ENCODE data around the gene PCDHAC2. TPM values are rescaled to one million over a fixed set of nuclear protein-coding genes. Genes with fewer than 3 reads are reported as not detected.

The PCDHAC2 gene
- total RNA-seq, 1 donor from 2014 or later: 12.4 TPM

DNA sequence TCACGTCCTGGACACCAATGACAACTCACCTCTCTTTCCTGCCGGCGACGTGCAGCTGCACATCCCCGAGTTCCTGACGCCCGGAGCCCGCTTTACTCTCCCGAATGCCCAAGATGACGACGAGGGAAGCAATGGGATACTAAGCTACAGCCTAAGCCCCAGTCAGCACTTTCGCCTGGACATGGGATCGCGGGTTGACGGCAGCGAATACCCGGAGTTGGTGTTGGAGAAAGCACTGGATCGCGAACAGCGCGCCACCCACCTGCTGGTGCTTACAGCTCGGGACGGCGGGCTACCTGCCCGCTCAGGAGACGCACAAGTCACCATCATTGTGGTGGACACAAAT lies 39.1 kb upstream of the PCDHAC2 start:
- TF ChIP-seq CTCF (IDR thresholded peaks at IDR 0.05; ENCODE audit: unreplicated experiment): no peak
- Mint-ChIP-seq H3K36me3 (no peaks in the 10 kb centered on the region), H3K9me3 (no peaks in the 10 kb centered on the region), H3K4me3 (peak overlapping the region; percentile 85), H3K27me3 (ENCODE audit: low read depth) (peaks cover 6% of the 10 kb centered on the region), H3K4me1 (peaks cover 12% of the 10 kb centered on the region), H3K27ac (peak overlapping the region; percentile 75)
- no peak for DNase-seq (ENCODE audit: low spot score in 2 of 2, unreplicated experiment in 2 of 2)

DNA sequence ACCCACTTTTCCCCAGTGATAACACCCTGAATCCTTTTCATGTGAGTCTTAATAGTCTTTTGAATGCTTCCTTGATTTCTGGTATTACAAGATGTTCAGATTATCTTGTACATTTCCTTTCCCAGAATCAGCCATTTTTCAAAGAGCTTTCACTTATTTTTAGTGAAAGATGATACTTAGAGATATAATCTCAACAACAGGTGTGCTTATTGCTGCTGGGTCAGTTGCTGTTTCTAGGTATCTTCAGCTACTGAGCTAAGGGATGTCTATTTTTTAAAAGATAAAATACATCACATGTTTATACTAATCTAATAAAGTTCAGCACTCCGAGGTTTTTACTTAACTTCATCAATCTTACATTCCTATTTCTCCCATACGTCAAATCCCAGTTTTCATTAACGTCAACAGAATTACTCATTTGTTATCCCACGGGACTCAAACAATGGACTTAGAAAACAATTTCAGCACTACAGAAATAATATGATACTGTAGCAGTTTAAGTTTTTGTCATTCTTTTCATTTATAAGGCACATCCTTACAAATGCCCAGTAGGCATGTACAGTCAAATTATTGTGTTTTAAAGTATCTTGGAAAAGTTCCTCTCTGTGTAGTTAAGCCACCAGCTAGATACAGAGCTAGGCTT lies 31.2 kb upstream of the PCDHAC2 start:
- H3K27ac Mint-ChIP-seq: peak overlapping the region; percentile 28
- H3K4me1 Mint-ChIP-seq: peaks cover 17% of the 10 kb centered on the region
- no peak overlapping the region for H3K4me3 Mint-ChIP-seq
- H3K9me3 Mint-ChIP-seq: no peaks in the 10 kb centered on the region
- H3K27me3 Mint-ChIP-seq (ENCODE audit: low read depth): no peaks in the 10 kb centered on the region
- DNase-seq (ENCODE audit: low spot score in 2 of 2, unreplicated experiment in 2 of 2): no peak
- no peaks in the 10 kb centered on the region for H3K36me3 Mint-ChIP-seq
- TF ChIP-seq CTCF (IDR thresholded peaks at IDR 0.05; ENCODE audit: unreplicated experiment): no peak

DNA sequence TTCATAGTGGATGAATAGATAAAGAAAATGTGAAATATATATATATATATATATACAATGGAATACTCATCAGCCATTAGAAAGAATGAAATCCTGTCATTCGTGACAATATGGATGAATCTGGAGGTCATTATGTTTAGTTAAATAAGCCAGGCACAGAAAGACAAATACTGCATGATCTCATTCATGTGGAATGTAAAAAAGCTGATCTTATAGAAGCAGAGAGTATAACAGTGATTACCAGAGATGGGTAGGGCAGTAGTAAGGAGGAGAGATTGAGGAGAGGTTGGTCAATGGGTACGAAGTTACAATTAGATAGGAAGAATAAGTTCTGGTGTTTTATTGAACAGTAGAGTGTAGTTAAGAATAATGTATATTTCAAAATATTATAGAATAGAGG lies 19.7 kb upstream of the PCDHAC2 start:
- H3K4me3 Mint-ChIP-seq: no peak overlapping the region

DNA sequence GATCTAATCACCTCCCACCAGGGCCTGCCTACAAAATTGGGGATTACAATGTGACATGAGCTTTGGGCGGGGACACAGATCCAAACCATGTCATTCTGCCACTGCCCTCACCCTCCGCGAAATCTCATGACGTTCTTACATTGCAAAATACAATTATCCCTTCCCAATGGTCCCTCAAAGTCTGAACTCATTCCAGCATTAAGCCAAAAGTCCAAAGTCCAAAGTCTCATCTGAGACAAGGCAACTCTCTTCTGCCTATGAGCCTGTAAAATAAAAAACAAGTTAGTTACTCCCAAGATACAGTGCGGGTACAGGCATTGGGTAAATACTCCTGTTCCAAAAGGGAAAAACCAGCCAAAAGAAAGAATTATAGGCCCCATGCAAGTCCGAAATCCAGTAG lies 14.6 kb upstream of the PCDHAC2 start:
- Mint-ChIP-seq H3K27ac (no peak overlapping the region), H3K36me3 (peaks cover 37% of the 10 kb centered on the region), H3K4me1 (peaks cover 5% of the 10 kb centered on the region), H3K9me3 (peaks cover 33% of the 10 kb centered on the region), H3K27me3 (ENCODE audit: low read depth) (no peaks in the 10 kb centered on the region), H3K4me3 (no peak overlapping the region)
- DNase-seq (ENCODE audit: low spot score in 2 of 2, unreplicated experiment in 2 of 2): no peak
- TF ChIP-seq CTCF (IDR thresholded peaks at IDR 0.05; ENCODE audit: unreplicated experiment): no peak

More for the DNA sequence above, 19.7 kb upstream of the PCDHAC2 start:
- DNase-seq (ENCODE audit: low spot score in 2 of 2, unreplicated experiment in 2 of 2): no peak
- Mint-ChIP-seq H3K27ac (no peak overlapping the region), H3K36me3 (peaks cover 33% of the 10 kb centered on the region), H3K4me1 (peaks cover 5% of the 10 kb centered on the region), H3K9me3 (peaks cover 34% of the 10 kb centered on the region), H3K27me3 (ENCODE audit: low read depth) (no peaks in the 10 kb centered on the region)
- no peak for TF ChIP-seq CTCF (IDR thresholded peaks at IDR 0.05; ENCODE audit: unreplicated experiment)

DNA sequence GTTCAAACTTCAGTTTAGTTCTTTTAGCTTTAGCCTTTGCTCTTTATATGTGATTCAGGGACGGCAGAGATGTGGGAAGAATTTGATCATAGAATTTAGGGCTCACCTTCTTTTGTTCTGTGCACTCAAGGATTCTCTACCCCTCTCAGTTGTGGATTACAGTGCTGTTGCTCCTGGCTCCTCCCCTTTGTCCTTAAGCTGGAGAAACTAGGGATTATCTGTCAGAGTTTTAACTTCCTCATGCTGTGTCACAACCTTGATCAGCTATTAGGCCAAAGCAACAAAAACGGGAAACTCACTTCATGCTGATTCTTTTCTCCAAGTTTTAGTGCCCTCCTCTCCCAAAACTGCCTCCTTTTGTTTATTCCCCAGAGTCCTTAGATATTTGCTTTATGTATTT lies 13.0 kb upstream of the PCDHAC2 start:
- no peak for DNase-seq (ENCODE audit: low spot score in 2 of 2, unreplicated experiment in 2 of 2)
- no peak overlapping the region for H3K4me3 Mint-ChIP-seq
- H3K36me3 Mint-ChIP-seq: peaks cover 37% of the 10 kb centered on the region
- H3K9me3 Mint-ChIP-seq: peaks cover 31% of the 10 kb centered on the region
- no peaks in the 10 kb centered on the region for H3K27me3 Mint-ChIP-seq (ENCODE audit: low read depth)
- H3K27ac Mint-ChIP-seq: no peak overlapping the region
- H3K4me1 Mint-ChIP-seq: peaks cover 8% of the 10 kb centered on the region
- no peak for TF ChIP-seq CTCF (IDR thresholded peaks at IDR 0.05; ENCODE audit: unreplicated experiment)

GRCh38 chr5:140962190-140962589 lies 4.1 kb upstream of the PCDHAC2 start:
- Mint-ChIP-seq H3K4me1 (peaks cover 32% of the 10 kb centered on the region), H3K27ac (no peak overlapping the region), H3K9me3 (no peaks in the 10 kb centered on the region), H3K4me3 (no peak overlapping the region), H3K27me3 (ENCODE audit: low read depth) (no peaks in the 10 kb centered on the region), H3K36me3 (no peaks in the 10 kb centered on the region)
- TF ChIP-seq CTCF (IDR thresholded peaks at IDR 0.05; ENCODE audit: unreplicated experiment): no peak
- no peak for DNase-seq (ENCODE audit: low spot score in 2 of 2, unreplicated experiment in 2 of 2)

Data from mesothelial cell of epicardium (in vitro differentiated cells).